H9 (cell line): ENCODE results near the gene PAQR4. TPM values are rescaled to one million over a fixed set of nuclear protein-coding genes. Genes with fewer than 3 reads are reported as not detected.
A peak's percentile ranks its signal among the peaks of the same experiment; 100 is the strongest.

Experiments
- DNase-seq: peaks from one replicate; pipeline ENCODE4 v3.0.0-alpha.2; 2017
- H2AFZ ChIP-seq: one replicate; pipeline ENCODE4 v1.6.1; 2013; ENCODE audit warnings: mild to moderate bottlenecking, low read length, control low read depth, moderate library complexity
- H2AK5ac ChIP-seq: 2 replicates; pipeline ENCODE4 v1.6.1; 2013; ENCODE audit warnings: low read length, control low read depth, mixed read lengths; ENCODE audit not compliant: insufficient read length
- H2BK120ac ChIP-seq: one replicate; pipeline ENCODE4 v1.6.1; 2013; ENCODE audit warnings: low read depth, mild to moderate bottlenecking, low read length, control low read depth, inconsistent platforms; ENCODE audit not compliant: poor library complexity, severe bottlenecking
- H2BK12ac ChIP-seq: 2 replicates; pipeline ENCODE4 v1.6.1; 2013; ENCODE audit warnings: low read length, control low read depth, mixed read lengths, low read depth; ENCODE audit not compliant: insufficient read length
- H2BK15ac ChIP-seq: 2 replicates; pipeline ENCODE4 v1.6.1; 2013; ENCODE audit warnings: low read depth, low read length, control low read depth
- H2BK20ac ChIP-seq: one replicate; pipeline ENCODE4 v1.6.1; 2013; ENCODE audit warnings: low read depth, mild to moderate bottlenecking, low read length, control low read depth, inconsistent platforms; ENCODE audit not compliant: poor library complexity, severe bottlenecking
- H2BK5ac ChIP-seq: 2 replicates; pipeline ENCODE4 v1.6.1; 2013; ENCODE audit warnings: low read length, control low read depth, mixed read lengths; ENCODE audit not compliant: insufficient read length
- H3K14ac ChIP-seq: 2 replicates; pipeline ENCODE4 v1.6.1; 2013; ENCODE audit warnings: low read length, control low read depth; ENCODE audit not compliant: insufficient read depth
- H3K18ac ChIP-seq: 2 replicates; pipeline ENCODE4 v1.6.1; 2013; ENCODE audit warnings: low read depth, mild to moderate bottlenecking, mixed read lengths, low read length, control low read depth; ENCODE audit not compliant: insufficient read length
- H3K23ac ChIP-seq: 2 replicates; pipeline ENCODE4 v1.6.1; 2013; ENCODE audit warnings: low read length, control low read depth, mixed read lengths, low read depth; ENCODE audit not compliant: insufficient read length
- H3K23me2 ChIP-seq: 2 replicates; pipeline ENCODE4 v1.6.1; 2013; ENCODE audit warnings: low read depth, mild to moderate bottlenecking, mixed read lengths, low read length, control low read depth; ENCODE audit not compliant: insufficient read length, poor library complexity, severe bottlenecking
- H3K27ac ChIP-seq: 2 replicates; pipeline ENCODE4 v1.5.1; 2013; ENCODE audit warnings: low read length, control low read depth, mixed read lengths, low read depth; ENCODE audit not compliant: insufficient read length
- H3K27me3 ChIP-seq: 2 replicates; pipeline ENCODE4 v1.6.1; 2013; ENCODE audit warnings: low read length, control low read depth, inconsistent platforms; ENCODE audit not compliant: insufficient read depth
- H3K4ac ChIP-seq: 2 replicates; pipeline ENCODE4 v1.6.1; 2013; ENCODE audit warnings: low read depth, mild to moderate bottlenecking, control low read depth, inconsistent platforms, low read length, moderate library complexity
- H3K4me1 ChIP-seq: 2 replicates; pipeline ENCODE4 v1.6.1; 2013; ENCODE audit warnings: low read length, control low read depth, inconsistent platforms; ENCODE audit not compliant: insufficient read depth
- H3K4me2 ChIP-seq: 2 replicates; pipeline ENCODE4 v1.6.1; 2013; ENCODE audit warnings: low read length, control low read depth, mixed read lengths; ENCODE audit not compliant: insufficient read length, insufficient read depth
- H3K56ac ChIP-seq: 2 replicates; pipeline ENCODE4 v1.6.1; 2013; ENCODE audit warnings: low read depth, mild to moderate bottlenecking, mixed read lengths, low read length, control low read depth; ENCODE audit not compliant: insufficient read length
- H3K79me1 ChIP-seq: 2 replicates; pipeline ENCODE4 v1.6.1; 2013; ENCODE audit warnings: low read depth, mild to moderate bottlenecking, moderate library complexity, low read length, control low read depth, inconsistent platforms; ENCODE audit not compliant: insufficient read depth, poor library complexity, severe bottlenecking
- H3K79me2 ChIP-seq: 2 replicates; pipeline ENCODE4 v1.6.1; 2013; ENCODE audit warnings: low read length, control low read depth, inconsistent platforms; ENCODE audit not compliant: insufficient read depth
- H3K9ac ChIP-seq: 2 replicates; pipeline ENCODE4 v1.6.1; 2013; ENCODE audit warnings: low read length, control low read depth, mixed read lengths; ENCODE audit not compliant: insufficient read length; ENCODE audit errors: extremely low read depth
- H3K9me3 ChIP-seq: one replicate; pipeline ENCODE4 v1.6.1; 2013; ENCODE audit warnings: low read depth, low read length, inconsistent platforms; ENCODE audit not compliant: control insufficient read depth
- H3T11ph ChIP-seq: one replicate; pipeline ENCODE4 v1.6.1; 2013; ENCODE audit warnings: mild to moderate bottlenecking, low read length, control low read depth, inconsistent platforms
- H4K20me1 ChIP-seq: one replicate; pipeline ENCODE4 v1.6.1; 2013; ENCODE audit not compliant: control insufficient read depth, insufficient read length, insufficient read depth
- H4K5ac ChIP-seq: 2 replicates; pipeline ENCODE4 v1.6.1; 2013; ENCODE audit warnings: low read depth, mild to moderate bottlenecking, mixed read lengths, low read length, control low read depth; ENCODE audit not compliant: insufficient read length
- H4K8ac ChIP-seq: replicated peaks from 2 replicates; pipeline ENCODE4 v1.6.1; 2013; ENCODE audit warnings: low read length, control low read depth, mixed read lengths, low read depth; ENCODE audit not compliant: insufficient read length
- H4K91ac ChIP-seq: 2 replicates; pipeline ENCODE4 v1.6.1; 2013; ENCODE audit warnings: low read depth, mild to moderate bottlenecking, moderate library complexity, mixed read lengths, low read length, control low read depth; ENCODE audit not compliant: insufficient read length
- H3K27ac Mint-ChIP-seq, 3 experiments: 2 replicates in 2 of 3; 3 replicates in 1 of 3; pipeline ENCODE4 v1.8.0; 2020 to 2021; ENCODE audit warnings: mixed read lengths in 3 of 3, mild to moderate bottlenecking in 1 of 3, moderate library complexity in 1 of 3
- H3K27me3 Mint-ChIP-seq: 2 replicates; pipeline ENCODE4 v1.8.0; 2021; ENCODE audit warnings: low read depth, mild to moderate bottlenecking, moderate library complexity, mixed read lengths
- H3K36me3 Mint-ChIP-seq, 3 experiments: 2 replicates in 2 of 3; 3 replicates in 1 of 3; pipeline ENCODE4 v1.8.0; 2020 to 2021; ENCODE audit warnings: low read depth in 3 of 3, mixed read lengths in 3 of 3; ENCODE audit not compliant: insufficient read depth in 1 of 3
- H3K4me1 Mint-ChIP-seq, 2 experiments: 2 replicates each; pipeline ENCODE4 v1.8.0; 2020; ENCODE audit warnings: mixed read lengths in 2 of 2
- H3K4me3 Mint-ChIP-seq, 2 experiments: 2 replicates in 1 of 2; 3 replicates in 1 of 2; pipeline ENCODE4 v1.8.0; 2020 to 2021; ENCODE audit warnings: mild to moderate bottlenecking in 2 of 2, mixed read lengths in 2 of 2, moderate library complexity in 1 of 2
- H3K9me3 Mint-ChIP-seq, 2 experiments: 2 replicates in 1 of 2; 3 replicates in 1 of 2; pipeline ENCODE4 v1.8.0; 2020; ENCODE audit warnings: mild to moderate bottlenecking in 2 of 2, mixed read lengths in 2 of 2, moderate library complexity in 1 of 2
- CTCF ChIP-seq: fragments of 200-600 bp; sonication (generic); conservative IDR thresholded peaks from 3 replicates; pipeline ENCODE4 v1.8.0; 2021; ENCODE audit warnings: antibody characterized with exemption, mild to moderate bottlenecking
- WGBS: extraction: QIAGEN DNeasy Blood & Tissue Kit; methylation state at CpG from one replicate; pipeline ENCODE4 v1.1.7; 2013; ENCODE audit warnings: missing lambda C conversion rate, low lambda C conversion rate, mixed read lengths; ENCODE audit not compliant: insufficient read length; ENCODE audit errors: extremely low coverage; 5-methylcytosine and 5-hydroxymethylcytosine counted together
- total RNA-seq: library from RNA; stranded (reverse); gene quantifications from 2 replicates; pipeline ENCODE4 v1.2.1, GENCODE V29; 2021

Gene PAQR4
- total RNA-seq, 1 experiment from 2014 or later = 32.1 TPM

DNA sequence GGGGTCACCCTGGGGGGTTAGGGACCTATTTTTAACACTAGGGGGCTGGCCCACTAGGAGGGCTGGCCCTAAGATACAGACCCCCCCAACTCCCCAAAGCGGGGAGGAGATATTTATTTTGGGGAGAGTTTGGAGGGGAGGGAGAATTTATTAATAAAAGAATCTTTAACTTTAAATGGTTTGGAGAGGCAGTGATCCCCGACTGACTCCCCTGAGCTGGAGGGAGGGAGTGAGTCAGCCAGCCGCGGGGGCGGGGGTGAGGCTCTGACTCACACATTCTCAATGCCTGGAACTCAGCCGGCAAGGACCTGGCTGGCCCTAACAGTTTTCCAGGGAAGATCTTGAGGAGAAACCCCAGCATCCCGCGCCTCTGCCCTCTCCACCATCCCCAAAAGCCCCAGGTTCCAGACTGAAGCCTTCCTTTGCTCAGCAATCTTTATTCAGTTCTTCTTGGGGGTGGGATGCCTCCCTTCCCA, 53.1 kb downstream of the PAQR4 start:
- Histone ChIP-seq H4K5ac (no peak overlapping the region), H2BK15ac (no peak overlapping the region), H4K91ac (no peak overlapping the region), H3K27me3 (no peaks in the 10 kb centered on the region), H2BK5ac (peak overlapping the region; percentile 43), H3K23ac (no peak overlapping the region), H3K9me3 (no peaks in the 10 kb centered on the region), H3K9ac (peak overlapping the region; percentile 21), H3K56ac (no peak overlapping the region), H4K8ac (no peak overlapping the region), H3K4ac (no peak overlapping the region), H2AFZ (no peak overlapping the region), H3K18ac (peak overlapping the region; percentile 27), H3K14ac (no peak overlapping the region; the same call in 1 of the 2 replicates), H3K79me1 (no peaks in the 10 kb centered on the region), H3K23me2 (peaks cover 29% of the 10 kb centered on the region), H3T11ph (no peak overlapping the region), H2AK5ac (no peak overlapping the region), H2BK12ac (no peak overlapping the region), H2BK120ac (no peak overlapping the region), H3K4me2 (peak overlapping the region; percentile 51), H3K27ac (peak overlapping the region; percentile 66), H4K20me1 (no peaks in the 10 kb centered on the region), H3K4me1 (peaks cover 2% of the 10 kb centered on the region; the same call in 1 of the 2 replicates), H2BK20ac (no peak overlapping the region), H3K79me2 (peaks cover under 1% of the 10 kb centered on the region; the same call in 1 of the 2 replicates)
- Mint-ChIP-seq H3K27ac (peak overlapping the region; percentile 98 to 100 (median 99)), H3K4me1 (peaks cover 24 to 48% of the 10 kb centered on the region in 2 experiments), H3K36me3 (peaks cover 15 to 41% (median 29%) of the 10 kb centered on the region in 3 experiments), H3K4me3 (peak overlapping the region; percentile 93 to 96), H3K27me3 (peaks cover 9% of the 10 kb centered on the region), H3K9me3 (no peaks in the 10 kb centered on the region; a peak in 2 of 5 replicates)
- TF ChIP-seq CTCF = no peak
- WGBS = no CpG with 5 or more reads among the region's 8 CpGs
- DNase-seq = peak; percentile 90
